NCI-H526 (cell line): Measurements from ENCODE around the gene DPH2.

Source experiments
- DNase-seq, 2 experiments: peaks; one replicate each; lab custom pipeline; 2025; lab: John Stamatoyannopoulos, UW

Gene DPH2

GRCh38 chr1:44000122-44000665 is 30.4 kb downstream of the DPH2 start:
- DNase-seq = no peak

- no peak for DNase-seq
Observed at GRCh38 chr1:44002165-44002564, 32.4 kb downstream of the DPH2 start.

- DNase-seq = no peak
Observed at GRCh38 chr1:44002606-44003157, 32.9 kb downstream of the DPH2 start.

GRCh38 chr1:44008259-44008658 is 38.4 kb downstream of the DPH2 start:
- DNase-seq = no peak

- DNase-seq = no peak
Observed at GRCh38 chr1:44010935-44011471, 41.2 kb downstream of the DPH2 start.

- DNase-seq = no peak
Observed at GRCh38 chr1:44012404-44012803, 42.6 kb downstream of the DPH2 start.

GRCh38 chr1:44012941-44013609 is 43.3 kb downstream of the DPH2 start:
- DNase-seq = no peak

- DNase-seq = no peak
Observed at GRCh38 chr1:44013949-44014348, 44.1 kb downstream of the DPH2 start.

GRCh38 chr1:44014365-44015104 is 44.7 kb downstream of the DPH2 start:
- DNase-seq = no peak

- DNase-seq = no peak
Observed at GRCh38 chr1:44015206-44015605, 45.4 kb downstream of the DPH2 start.

- no peak for DNase-seq
Observed at GRCh38 chr1:44016041-44016889, 46.5 kb downstream of the DPH2 start.

- no peak for DNase-seq
Observed at GRCh38 chr1:44016890-44017400, 47.1 kb downstream of the DPH2 start.

- DNase-seq = no peak
Observed at GRCh38 chr1:44019466-44019948, 49.7 kb downstream of the DPH2 start.

GRCh38 chr1:44020464-44020863 is 50.7 kb downstream of the DPH2 start:
- no peak for DNase-seq

GRCh38 chr1:44021156-44021555 is 51.3 kb downstream of the DPH2 start:
- no peak for DNase-seq

GRCh38 chr1:44021581-44022321 is 51.9 kb downstream of the DPH2 start:
- no peak for DNase-seq
